NCI-H128 (cell line): ENCODE measurements around the gene STX18.
"Not testable (repeated sequence)": the region's sequence is repeated elsewhere in the genome, so short reads cannot be mapped to it uniquely, and the experiment has no call there.

Experiments used
- DNase-seq: peaks from one replicate; lab custom pipeline; 2025; ENCODE audit not compliant: unreplicated experiment; lab: John Stamatoyannopoulos, UW

The STX18 gene

DNA sequence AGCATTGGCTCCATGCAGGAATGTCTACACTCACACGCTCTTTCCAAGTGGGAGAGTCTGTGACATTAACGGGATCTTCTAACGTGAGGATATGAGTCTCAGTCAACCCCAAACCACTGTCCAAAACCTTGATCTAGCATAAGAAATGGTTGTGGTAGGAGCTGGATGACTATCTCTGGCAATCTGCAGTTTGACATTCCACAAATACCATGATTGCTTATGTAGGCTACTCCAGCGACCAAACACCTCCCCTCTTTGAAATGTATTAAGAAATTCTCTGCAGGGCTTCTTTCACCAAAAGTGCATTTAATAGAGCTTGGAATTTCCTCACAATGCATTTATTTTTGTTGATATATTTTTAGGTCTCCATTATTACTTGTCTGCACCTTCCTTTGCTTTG, 14.1 kb upstream of the STX18 start:
- no peak for DNase-seq

DNA sequence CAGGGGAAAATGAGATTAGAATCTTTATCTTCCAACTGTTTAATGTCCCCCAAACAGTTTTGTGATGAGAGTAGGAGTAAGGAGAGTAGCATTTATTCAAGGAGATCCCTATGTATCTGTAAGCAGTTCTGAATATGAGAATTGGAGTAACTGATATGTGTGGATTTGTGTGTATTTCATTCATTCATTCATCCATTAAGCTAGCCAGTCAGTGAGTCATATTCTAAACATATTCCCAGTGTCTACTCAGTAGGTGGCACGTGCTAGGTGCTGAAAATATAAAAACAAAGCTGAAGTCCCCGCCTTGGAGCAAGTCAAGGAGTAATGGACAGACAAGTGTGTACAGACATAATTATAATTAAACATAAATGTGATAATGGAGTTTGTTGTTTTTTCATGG, 12.4 kb upstream of the STX18 start:
- DNase-seq = no peak

DNA sequence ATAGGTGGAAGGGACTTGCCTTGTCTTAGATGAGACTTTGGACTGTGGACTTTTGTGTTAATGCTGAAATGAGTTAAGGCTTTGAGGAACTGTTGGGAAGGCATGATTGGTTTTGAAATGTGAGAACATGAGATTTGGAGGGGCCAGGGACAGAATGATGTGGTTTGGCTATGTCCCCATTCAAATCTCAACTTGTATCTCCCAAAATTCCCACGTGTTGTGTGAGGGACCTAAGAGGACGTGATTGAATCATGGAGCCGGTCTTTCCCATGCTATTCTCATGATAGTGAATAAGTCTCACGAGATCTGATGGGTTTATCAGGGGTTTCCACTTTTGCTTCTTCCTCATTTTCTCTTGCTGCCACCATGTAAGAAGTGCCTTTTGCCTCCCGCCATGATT, 10.2 kb upstream of the STX18 start:
- not testable (repeated sequence) for DNase-seq

DNA sequence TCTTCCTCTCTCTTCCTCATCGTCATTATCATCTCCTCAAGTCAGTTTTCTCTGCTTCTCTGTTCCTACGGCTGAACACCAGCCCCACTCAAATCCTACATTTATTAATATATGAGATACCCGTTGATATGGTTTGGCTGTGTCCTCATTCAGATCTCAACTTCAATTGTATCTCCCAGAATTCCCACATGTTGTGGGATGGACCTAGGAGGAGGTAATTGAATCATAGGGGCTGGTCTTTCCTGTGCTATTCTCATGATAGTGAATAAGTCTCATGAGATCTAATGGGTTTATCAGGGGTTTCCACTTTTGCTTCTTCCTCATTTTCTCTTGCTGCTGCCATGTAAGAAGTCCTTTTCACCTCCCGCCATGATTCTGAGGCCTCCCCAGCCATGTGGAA, 8.3 kb upstream of the STX18 start:
- DNase-seq = not testable (repeated sequence)

DNA sequence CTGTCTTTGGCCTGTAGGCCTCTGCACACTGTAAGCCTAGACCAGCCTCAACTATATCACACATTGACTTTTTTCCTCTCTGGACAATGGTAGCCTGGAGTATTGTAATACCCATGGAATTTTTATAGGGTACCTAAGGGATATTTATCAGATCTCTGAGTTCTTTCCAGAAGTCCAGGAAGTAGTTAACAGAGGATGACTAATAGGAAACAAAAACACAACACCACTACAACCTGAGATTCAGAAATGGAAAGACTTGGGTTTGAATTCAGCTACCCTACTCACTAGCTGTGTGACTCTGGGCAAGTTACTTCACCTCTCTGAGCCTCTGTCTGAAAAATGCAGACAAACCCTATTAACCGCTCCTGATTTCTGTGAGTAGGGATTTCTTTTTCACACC, 7.7 kb upstream of the STX18 start:
- no peak for DNase-seq

DNA sequence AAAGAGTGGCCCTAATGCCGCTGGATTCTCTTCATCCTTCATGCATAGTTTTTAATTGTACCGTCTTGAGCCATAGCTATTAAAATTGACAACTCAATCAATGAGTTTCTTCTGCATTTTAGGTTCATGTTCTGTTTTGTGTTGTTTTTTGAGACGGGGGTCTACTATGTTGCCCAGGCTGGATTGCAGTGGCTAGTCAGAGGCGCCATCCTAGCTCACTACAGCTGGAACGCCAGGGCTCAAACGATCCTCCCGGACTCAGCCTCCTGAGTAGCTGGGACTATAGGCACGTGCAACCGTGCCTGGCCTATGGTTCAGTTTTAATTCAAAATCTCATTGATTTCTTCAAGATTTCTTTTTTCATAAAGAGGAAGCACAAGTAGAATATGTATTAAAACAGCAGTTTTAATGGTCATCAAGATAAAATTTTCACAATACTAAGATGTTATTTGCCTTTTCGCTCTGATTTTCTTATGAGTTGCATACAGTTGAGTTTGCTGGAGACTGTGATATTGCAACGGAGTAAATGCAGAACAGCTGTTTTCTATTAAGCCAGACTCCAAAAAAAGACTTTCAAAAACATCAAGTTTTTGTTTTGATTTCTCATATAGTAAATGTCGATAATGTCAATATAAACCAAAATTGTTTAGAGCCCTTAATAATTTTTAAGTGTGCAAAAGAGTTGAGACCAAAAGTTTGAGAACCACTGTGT, 1.1 kb upstream of the STX18 start:
- peak; percentile 2 for DNase-seq

DNA sequence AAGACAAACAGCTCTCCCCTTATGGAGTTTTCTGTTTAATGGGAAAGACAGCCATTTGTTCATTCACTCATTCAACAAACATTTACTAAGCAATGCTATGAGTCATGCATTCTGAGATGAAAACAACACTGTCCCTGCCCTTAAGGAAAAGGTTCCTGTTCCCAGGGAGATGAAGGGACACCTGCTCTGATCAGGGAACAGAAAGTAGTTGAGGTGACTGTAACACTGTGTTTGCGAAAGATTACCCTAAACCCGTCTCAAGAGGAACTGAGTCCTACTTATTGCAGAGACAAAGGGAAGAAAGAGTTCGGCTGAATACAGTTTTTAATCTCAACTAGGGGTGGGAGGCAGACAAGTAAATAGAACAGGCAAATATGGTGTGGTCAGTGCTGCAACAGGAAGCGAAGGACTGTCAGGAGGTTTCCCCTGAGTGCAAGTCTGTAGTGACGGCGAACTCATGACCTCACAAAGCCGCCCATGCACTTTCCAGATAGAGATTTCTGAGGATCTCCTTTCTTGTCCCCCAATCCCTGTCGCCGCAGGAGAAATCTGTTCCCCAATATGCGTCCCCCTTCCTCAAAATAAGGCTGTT, 712 bp downstream of the STX18 start:
- no peak for DNase-seq

DNA sequence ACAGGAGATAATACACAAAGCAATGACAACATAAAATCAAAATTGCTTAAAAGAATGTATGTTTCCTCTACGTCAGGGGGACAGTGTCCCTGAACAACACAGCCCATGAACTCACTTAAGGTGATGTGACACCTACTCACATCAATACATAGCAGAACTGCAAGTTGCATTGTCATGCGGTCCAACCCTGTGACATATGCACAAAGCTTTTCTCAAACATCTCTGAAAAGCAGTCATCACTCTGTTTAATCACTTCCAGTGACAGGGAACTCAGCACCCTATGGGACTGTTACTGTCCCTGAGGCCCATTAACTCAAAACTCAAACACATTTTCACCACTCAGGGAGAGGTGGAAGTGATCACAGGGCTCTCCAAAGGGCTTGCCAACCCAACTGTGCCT, 2.4 kb downstream of the STX18 start:
- no peak for DNase-seq

DNA sequence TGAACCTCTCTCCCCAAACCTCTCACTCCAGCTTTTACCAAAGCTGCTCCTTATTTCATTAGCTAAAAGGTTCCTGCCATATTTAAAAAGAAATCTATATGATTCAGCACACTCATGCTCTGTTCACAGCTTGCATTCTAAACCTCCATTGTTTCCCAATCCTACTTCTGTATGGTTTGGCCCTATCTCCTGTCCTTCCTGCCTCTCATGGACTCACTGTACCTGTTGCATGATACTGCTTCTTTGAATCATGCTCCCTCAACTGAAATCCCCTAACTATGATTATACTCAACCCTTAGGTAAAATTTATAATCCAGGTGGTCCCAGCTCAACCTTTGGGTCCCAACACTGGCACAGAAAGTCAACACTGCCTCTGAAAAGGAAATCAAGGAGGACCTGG, 6.3 kb downstream of the STX18 start:
- DNase-seq = no peak

DNA sequence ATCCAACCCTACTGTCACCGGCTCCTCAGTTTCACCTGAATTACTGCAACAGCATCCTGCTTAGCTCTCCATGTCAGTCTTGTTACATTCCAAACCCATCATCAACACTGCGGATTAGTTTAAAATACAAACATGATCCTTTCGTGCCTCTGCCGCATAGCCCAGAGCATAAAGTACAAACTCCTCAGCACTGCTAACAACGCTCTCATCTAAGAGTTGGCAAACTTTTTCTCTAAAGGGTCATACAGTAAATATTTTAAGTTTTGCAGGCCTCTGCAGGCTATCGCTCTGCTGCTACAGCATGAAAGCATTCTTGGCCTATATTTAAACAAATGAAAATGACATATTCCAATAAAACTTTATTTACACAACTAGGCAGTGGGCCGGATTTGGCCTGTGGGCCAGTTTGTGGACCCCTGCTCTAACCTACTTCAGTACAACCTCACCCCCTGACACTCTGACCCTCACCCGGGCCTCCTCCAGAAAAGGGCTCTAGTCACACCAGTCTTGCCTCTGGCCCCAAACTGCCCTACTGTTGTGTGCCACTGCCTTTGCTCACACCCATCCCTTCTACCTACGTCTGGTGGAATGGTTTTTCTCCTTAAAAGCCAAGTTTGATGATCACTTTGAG, 7.2 kb downstream of the STX18 start:
- DNase-seq = no peak

DNA sequence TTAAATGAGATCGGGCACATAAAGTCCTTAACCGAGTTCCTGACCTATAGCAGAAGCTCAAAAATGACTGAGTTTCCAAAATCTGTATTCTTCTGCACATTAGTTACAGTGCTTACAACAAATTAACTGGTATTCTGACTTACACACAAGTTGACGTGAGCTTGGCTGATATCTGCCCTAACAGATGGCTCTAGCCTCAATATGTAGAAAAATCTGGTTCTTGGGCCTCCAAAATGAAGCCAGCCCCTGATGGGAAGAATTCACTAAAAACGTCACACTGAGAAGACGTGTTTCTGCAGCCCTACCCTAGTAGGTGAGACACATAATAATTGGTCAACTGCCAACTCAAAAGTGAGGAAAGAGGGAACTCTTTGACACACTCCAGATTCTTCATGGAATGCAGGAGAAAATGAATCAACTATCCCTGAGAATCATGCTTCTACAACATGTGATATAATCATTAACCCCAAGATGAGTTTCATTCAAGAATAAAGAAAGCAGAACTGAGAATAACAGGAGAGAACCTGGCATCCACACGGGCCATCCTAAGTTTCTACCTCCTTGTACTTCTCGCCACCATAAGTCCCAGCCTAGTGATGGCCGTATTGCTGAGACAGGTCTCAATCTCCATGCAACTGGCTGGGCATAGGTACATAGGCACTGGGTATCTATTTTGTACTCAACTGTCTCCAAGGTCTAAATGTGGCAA, 8.2 kb downstream of the STX18 start:
- DNase-seq = no peak

DNA sequence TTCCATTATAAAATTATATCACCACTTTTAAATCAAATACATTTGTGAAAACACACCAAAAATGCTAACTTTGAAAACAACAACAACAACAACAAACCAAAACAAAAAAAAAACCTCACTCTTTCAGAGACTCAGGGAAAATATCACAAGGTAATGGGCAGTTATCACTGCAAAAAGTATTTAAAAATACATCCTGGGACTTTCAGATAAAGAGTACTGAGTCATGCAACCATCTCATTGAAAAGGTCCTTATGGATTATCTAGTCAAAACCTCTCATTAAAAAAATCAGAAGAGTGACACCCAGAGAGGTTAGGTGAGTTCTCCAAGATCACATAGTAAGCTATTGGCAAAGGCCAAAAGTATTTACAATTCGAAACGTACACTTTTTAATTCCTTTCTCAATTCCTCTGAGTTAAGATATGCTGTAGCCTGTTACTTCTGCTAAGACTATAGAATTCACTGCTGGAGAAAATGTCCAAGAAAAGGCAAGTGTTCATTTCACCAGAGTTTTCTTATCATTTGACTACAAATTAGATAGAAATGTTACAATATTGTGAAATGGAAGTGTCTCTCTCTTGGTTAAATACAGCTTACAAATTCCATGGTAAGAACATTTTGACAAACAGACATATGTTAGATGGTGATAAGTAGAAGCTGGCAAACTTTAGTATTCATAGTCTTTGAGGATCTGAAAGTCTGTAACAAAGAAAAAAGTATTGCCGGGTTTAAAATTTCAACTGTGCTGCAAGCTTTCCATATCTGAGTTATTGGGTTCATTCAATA, 9.3 kb downstream of the STX18 start:
- no peak for DNase-seq

DNA sequence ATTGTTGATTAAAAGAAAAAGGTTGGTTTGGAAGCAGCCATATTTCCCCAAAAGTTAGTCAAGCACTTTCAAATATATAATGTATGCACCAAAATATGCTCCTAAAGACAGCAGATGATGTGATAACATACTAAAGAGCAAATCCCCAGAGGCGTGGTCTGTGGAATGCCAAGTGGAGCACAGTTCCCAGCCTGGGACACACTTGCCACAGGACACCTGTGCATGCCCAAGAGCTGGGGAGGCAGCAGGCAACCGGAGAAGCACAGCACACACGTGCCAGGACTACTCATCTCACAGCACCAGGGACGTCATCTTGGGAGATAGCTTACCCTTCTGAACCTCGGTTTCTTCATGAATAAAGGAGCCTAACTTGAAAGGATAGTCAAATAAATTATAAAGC, 12.5 kb downstream of the STX18 start:
- no peak for DNase-seq

DNA sequence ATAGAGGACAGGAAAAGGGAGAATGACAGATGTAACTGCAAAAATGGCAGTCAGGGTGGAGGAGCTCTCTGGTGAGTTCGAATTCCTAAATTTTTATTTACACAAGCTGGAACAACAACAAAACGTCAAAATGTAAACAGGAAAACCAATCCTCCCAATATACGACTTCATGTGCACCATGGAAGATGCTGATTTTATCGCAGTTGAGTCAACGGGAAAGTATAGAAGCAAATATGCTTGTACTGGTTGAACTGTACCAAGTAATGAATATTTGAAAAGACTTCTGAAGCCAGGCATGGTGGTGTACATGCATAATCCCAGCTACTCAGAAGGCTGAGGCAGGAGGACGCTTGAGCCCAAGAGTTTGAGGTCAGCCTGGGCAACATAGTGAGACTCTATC, 15.4 kb downstream of the STX18 start:
- DNase-seq = no peak

DNA sequence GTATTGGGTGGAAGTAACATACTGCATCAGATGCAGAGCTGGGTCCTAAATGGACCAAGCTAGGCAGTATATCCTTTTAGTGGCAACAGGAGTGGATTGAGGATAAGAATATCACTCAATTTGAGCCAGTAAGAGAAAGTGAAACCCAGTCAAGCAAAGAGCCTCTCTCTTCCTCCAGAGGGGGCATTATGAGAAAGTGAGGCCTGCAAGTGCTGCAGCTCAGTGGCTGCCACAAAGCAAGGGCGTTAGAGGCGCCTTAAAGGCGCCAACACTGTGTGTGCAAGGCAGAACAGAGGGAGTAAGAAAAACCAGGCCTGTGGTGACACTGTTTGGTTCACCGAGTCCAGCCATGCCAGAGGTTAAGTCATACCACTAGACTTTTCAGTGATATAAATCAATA, 17.5 kb downstream of the STX18 start:
- DNase-seq = no peak

DNA sequence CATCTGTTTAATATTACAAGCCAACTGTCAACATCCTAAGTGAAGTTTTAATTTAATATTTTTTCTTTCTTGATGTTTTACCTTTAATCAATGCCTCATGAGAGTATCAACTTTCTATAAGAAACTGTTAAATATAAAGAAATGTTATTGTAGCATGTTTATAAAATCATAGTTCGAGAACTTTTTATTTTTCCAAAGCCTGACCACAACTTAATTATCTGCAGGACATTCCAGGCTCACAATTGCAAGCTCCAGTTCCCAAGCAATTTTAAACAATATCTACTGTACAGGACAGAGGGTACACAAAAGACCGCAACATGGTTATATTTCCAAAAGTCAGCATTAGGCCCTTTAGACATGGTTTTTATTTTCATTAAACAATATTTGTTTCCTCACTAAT, 20.1 kb downstream of the STX18 start:
- no peak for DNase-seq

DNA sequence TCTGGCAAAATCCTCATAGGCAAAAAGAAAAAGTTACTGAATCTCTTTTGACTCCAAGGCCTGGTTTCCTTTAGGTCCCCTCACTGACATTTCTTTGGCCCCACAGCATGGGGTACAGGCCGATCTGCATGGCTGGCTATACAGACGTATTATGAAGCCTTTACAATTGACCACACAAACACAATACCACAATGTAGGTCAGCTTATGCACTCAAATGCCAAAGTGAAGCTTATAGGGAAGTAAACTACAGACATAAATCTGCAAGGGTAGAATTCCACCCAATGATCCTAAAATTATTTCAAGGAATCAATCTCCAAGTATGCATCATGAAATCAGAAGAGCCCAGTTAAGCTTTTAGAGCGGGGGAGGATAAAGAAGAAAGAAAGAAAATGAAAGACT, 20.7 kb downstream of the STX18 start:
- no peak for DNase-seq

DNA sequence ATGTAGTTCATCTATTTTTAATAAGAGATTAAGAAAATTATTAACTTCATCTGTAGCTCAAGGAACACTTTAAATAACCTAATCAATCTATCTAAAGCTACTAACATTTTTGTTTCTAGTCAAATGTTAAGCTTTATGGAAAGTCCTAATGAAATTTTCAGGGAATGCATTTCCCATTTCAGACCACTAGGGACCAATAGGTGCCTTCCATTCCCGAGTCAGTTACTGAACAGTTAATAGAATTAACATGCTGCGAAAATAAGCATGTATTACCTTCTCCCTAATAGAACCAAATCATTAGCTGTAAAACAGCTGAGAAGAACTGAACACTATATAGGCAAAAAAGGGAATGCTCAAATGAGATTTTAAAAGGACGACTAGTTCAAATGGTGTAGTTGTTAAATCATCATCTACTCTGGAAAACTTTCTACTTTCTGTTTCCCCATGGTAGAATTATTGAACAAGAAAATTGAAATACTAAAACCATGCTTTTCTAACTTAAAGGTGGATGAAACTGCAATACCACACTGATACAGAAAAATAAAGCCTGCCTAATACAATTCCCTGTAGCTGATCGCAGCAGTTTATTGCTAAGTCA, 22.5 kb downstream of the STX18 start:
- no peak for DNase-seq

DNA sequence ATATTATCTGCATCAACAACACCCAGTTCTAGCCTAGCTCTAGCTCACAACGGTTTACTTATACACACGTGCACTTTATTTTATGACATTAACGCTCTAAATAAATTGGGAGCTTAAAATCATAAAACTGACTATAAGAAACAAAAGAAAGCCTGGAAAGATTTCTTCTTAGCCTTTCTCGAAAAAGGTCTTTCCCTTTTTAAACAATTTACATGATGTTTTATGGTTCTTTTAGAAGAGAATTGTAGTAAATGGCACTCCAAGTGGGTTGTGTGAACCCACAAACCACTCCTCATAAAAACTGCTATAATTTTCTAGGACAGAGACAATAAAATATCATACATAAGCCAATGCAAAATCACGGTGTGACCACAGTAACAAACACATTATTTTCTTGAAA, 23.1 kb downstream of the STX18 start:
- no peak for DNase-seq

DNA sequence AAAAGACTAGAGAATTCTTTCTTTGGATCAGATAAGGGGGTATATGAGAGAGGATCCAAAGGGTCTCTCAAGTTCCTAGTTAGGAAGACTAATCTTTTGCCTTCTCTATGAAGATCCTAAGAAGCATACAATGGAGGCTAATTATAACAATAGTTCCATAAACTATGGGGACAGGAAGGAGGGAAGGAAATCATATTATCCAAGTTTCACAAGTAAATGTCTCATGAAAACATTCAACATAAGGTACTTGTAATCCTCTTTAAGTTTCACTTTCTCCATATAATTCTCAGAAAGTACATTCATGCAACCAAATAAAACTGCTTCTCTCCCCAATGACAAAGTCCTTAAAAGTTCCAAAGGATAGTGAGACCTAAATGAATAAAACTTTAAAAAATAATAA, 27.1 kb downstream of the STX18 start:
- DNase-seq = no peak

DNA sequence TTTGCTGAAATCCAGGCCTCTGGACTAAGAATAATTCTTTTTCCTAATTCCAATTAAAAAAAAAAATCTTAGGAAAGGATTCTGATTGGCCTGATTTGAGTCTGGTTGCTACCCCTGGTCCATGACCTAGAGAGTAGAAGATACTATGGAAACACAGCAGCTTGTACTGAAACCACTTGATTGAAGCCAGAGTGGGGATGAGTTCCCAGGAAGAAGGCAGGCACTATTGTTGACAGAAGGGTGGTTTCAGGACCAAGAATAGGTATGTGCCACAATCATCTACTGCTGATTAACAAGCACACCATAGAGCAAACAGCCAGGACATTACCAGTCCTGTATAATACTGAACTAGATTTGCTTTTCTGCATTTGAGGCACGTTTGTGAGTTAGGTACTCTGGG, 29.6 kb downstream of the STX18 start:
- DNase-seq = no peak
